ENCODE measurements around the gene FALEC. TPM values are rescaled to one million over a fixed set of nuclear protein-coding genes. Genes with fewer than 3 reads are reported as not detected.

Gene FALEC
- total and polyA plus RNA-seq, 2 donors from 2014 or later = not detected

- no peak for TF ChIP-seq CTCF (IDR thresholded peaks at IDR 0.05; ENCODE audit: borderline replicate concordance, extremely low read depth, insufficient read depth)
- Histone ChIP-seq H3K9ac (ENCODE audit: low read length in 3 of 3) (peak overlapping the region; percentile 35 to 79 (median 67)), H3K4me1 (ENCODE audit: control insufficient read depth in 2 of 3, insufficient read depth in 2 of 3, low read depth in 1 of 3, low read length in 3 of 3) (peaks cover 16 to 60% (median 60%) of the 10 kb centered on the region in 3 donors), H3K9me3 (ENCODE audit: control insufficient read depth in 2 of 3, insufficient read depth in 1 of 3, low read length in 3 of 3) (no peaks in the 10 kb centered on the region), H3K27ac (ENCODE audit: low read depth in 2 of 2, low read length in 2 of 2) (peak overlapping the region; percentile 86 to 100), H3K4me3 (ENCODE audit: low read length in 3 of 3) (peak overlapping the region; percentile 37 to 70 (median 52)), H3K27me3 (ENCODE audit: control insufficient read depth, insufficient read depth, low read length) (no peaks in the 10 kb centered on the region), H3K36me3 (ENCODE audit: control insufficient read depth in 2 of 3, insufficient read depth in 3 of 3, low read length in 3 of 3) (peaks cover 0 to 4% (median 3%) of the 10 kb centered on the region in 3 donors)
- DNase-seq (no peak), FAIRE-seq (no peak)
- intact Hi-C loops (cut with DNase I) = no loop called here
These were observed 51.2 kb downstream of the FALEC start for GRCh38 chr1:150566589-150567340.

GRCh38 chr1:150567341-150567716, 51.8 kb downstream of the FALEC start:
- Histone ChIP-seq H3K4me1 (ENCODE audit: control insufficient read depth in 2 of 3, insufficient read depth in 2 of 3, low read depth in 1 of 3, low read length in 3 of 3) (peaks cover 16 to 57% (median 56%) of the 10 kb centered on the region in 3 donors), H3K9me3 (ENCODE audit: control insufficient read depth in 2 of 3, insufficient read depth in 1 of 3, low read length in 3 of 3) (no peaks in the 10 kb centered on the region), H3K9ac (ENCODE audit: low read length in 3 of 3) (peak overlapping the region; percentile 35 to 86 (median 67)), H3K27me3 (ENCODE audit: control insufficient read depth, insufficient read depth, low read length) (no peaks in the 10 kb centered on the region), H3K36me3 (ENCODE audit: control insufficient read depth in 2 of 3, insufficient read depth in 3 of 3, low read length in 3 of 3) (peaks cover 0 to 5% (median 3%) of the 10 kb centered on the region in 3 donors), H3K4me3 (ENCODE audit: low read length in 3 of 3) (peak overlapping the region; percentile 37 to 70 (median 52)), H3K27ac (ENCODE audit: low read depth in 2 of 2, low read length in 2 of 2) (peak overlapping the region; percentile 86 to 100)
- TF ChIP-seq CTCF (IDR thresholded peaks at IDR 0.05; ENCODE audit: borderline replicate concordance, extremely low read depth, insufficient read depth) = no peak
- FAIRE-seq (no peak), DNase-seq (no peak)
- intact Hi-C loops (cut with DNase I) = no loop called here

- peak overlapping the region; percentile 86 to 100 for H3K27ac ChIP-seq (ENCODE audit: low read depth in 2 of 2, low read length in 2 of 2)
- intact Hi-C loops (cut with DNase I) = no loop called here
- peak overlapping the region; percentile 37 to 70 (median 52) for H3K4me3 ChIP-seq (ENCODE audit: low read length in 3 of 3)
- H3K27me3 ChIP-seq (ENCODE audit: control insufficient read depth, insufficient read depth, low read length) = no peaks in the 10 kb centered on the region
- H3K9me3 ChIP-seq (ENCODE audit: control insufficient read depth in 2 of 3, insufficient read depth in 1 of 3, low read length in 3 of 3) = no peaks in the 10 kb centered on the region
- H3K9ac ChIP-seq (ENCODE audit: low read length in 3 of 3) = peak overlapping the region; percentile 35 to 86 (median 67)
- H3K4me1 ChIP-seq (ENCODE audit: control insufficient read depth in 2 of 3, insufficient read depth in 2 of 3, low read depth in 1 of 3, low read length in 3 of 3) = peaks cover 16 to 53% (median 51%) of the 10 kb centered on the region in 3 donors
- H3K36me3 ChIP-seq (ENCODE audit: control insufficient read depth in 2 of 3, insufficient read depth in 3 of 3, low read length in 3 of 3) = peaks cover 1 to 12% (median 3%) of the 10 kb centered on the region in 3 donors
- TF ChIP-seq CTCF (IDR thresholded peaks at IDR 0.05; ENCODE audit: borderline replicate concordance, extremely low read depth, insufficient read depth) = peak; percentile 9
- peak; percentile 72 for FAIRE-seq
- DNase-seq = peak; percentile 92 to 97 (median 95)
These were observed 52.4 kb downstream of the FALEC start for GRCh38 chr1:150567717-150568593.

Measured in kidney (tissue), 14 donors.